IMR-90 (cell line): Measurements from ENCODE around the gene P2RX5. TPM values are rescaled to one million over a fixed set of nuclear protein-coding genes. Genes with fewer than 3 reads are reported as not detected.

Experiments
- ATAC-seq: fragments of 200-7000 bp; cut with Tn5 transposase; 2 replicates; pipeline ENCODE4 v1.9.1; 2020; ENCODE audit warnings: low read depth, mild to moderate bottlenecking, moderate library complexity
- BruUV-seq: library from RNA; stranded (reverse); fragments of 400-500 nt; replicated peaks from 2 replicates; lab custom pipeline; 2021; lab: Mats Ljungman, UMichigan
- CTCF ChIA-PET: fragments of 300-600 bp; formaldehyde crosslinking; extraction: SDS; loops from one replicate; lab custom pipeline; 2021; ENCODE audit warnings: antibody characterized with exemption; lab: Yijun Ruan, JAX
- POLR2A ChIA-PET: fragments of 300-600 bp; sonication (Branson Sonifier 250); formaldehyde crosslinking; loops from one replicate; lab custom pipeline; 2022; ENCODE audit warnings: antibody characterized with exemption; ENCODE audit not compliant: unreplicated experiment; lab: Charles Lee
- DNase-seq: peaks from one replicate; pipeline ENCODE4 v3.0.0; 2013
- H2AFZ ChIP-seq: replicated peaks from 2 replicates; pipeline ENCODE3; 2013; ENCODE audit warnings: low read length, mild to moderate bottlenecking; ENCODE audit not compliant: poor library complexity
- H2AK5ac ChIP-seq: 2 replicates; pipeline ENCODE4 v1.6.1; 2013; ENCODE audit warnings: low read depth, low read length, inconsistent platforms
- H2AK9ac ChIP-seq: replicated peaks from 2 replicates; pipeline ENCODE3; 2013; ENCODE audit warnings: mild to moderate bottlenecking, low read depth, low read length, moderate library complexity; ENCODE audit not compliant: poor library complexity
- H2BK120ac ChIP-seq: 2 replicates; pipeline ENCODE4 v1.6.1; 2013; ENCODE audit warnings: low read depth, low read length, inconsistent platforms
- H2BK15ac ChIP-seq: 3 replicates; pipeline ENCODE4 v1.6.1; 2013; ENCODE audit warnings: low read depth, low read length, inconsistent platforms
- H2BK20ac ChIP-seq: 2 replicates; pipeline ENCODE4 v1.6.1; 2013; ENCODE audit warnings: low read depth, mild to moderate bottlenecking, inconsistent platforms, low read length, moderate library complexity
- H2BK5ac ChIP-seq: 2 replicates; pipeline ENCODE4 v1.6.1; 2013; ENCODE audit warnings: mild to moderate bottlenecking, low read depth, low read length, inconsistent platforms; ENCODE audit not compliant: poor library complexity, severe bottlenecking
- H3K14ac ChIP-seq: replicated peaks from 2 replicates; pipeline ENCODE4 v1.6.1; 2013; ENCODE audit warnings: low read depth, low read length, inconsistent platforms
- H3K18ac ChIP-seq: 2 replicates; pipeline ENCODE4 v1.6.1; 2013; ENCODE audit warnings: low read depth, low read length, control low read depth
- H3K23ac ChIP-seq: 2 replicates; pipeline ENCODE4 v1.6.1; 2013; ENCODE audit warnings: low read depth, low read length, inconsistent platforms
- H3K27ac ChIP-seq: 2 replicates; pipeline ENCODE4 v1.5.1; 2013; ENCODE audit warnings: mild to moderate bottlenecking, control low read depth, low read length; ENCODE audit not compliant: insufficient read depth
- H3K27me3 ChIP-seq: 2 replicates; pipeline ENCODE4 v1.6.1; 2013; ENCODE audit warnings: low read length; ENCODE audit not compliant: control insufficient read depth, insufficient read depth
- H3K36me3 ChIP-seq: 2 replicates; pipeline ENCODE4 v1.6.1; 2013; ENCODE audit warnings: low read length, mixed read lengths; ENCODE audit not compliant: control insufficient read depth, insufficient read depth
- H3K4ac ChIP-seq: 2 replicates; pipeline ENCODE4 v1.6.1; 2013; ENCODE audit warnings: low read depth, low read length, inconsistent platforms
- H3K4me1 ChIP-seq: 2 replicates; pipeline ENCODE4 v1.6.1; 2013; ENCODE audit warnings: low read length, mixed read lengths; ENCODE audit not compliant: control insufficient read depth, insufficient read depth
- H3K4me2 ChIP-seq: 2 replicates; pipeline ENCODE4 v1.6.1; 2013; ENCODE audit warnings: low read depth, mild to moderate bottlenecking, control low read depth, low read length, moderate library complexity
- H3K4me3 ChIP-seq: 2 replicates; pipeline ENCODE4 v1.5.1; 2013; ENCODE audit warnings: low read depth, mild to moderate bottlenecking, control low read depth, low read length, moderate library complexity; ENCODE audit not compliant: insufficient read depth
- H3K56ac ChIP-seq: 2 replicates; pipeline ENCODE4 v1.6.1; 2013; ENCODE audit warnings: low read length, inconsistent platforms; ENCODE audit not compliant: insufficient read depth; ENCODE audit errors: extremely low read depth
- H3K79me1 ChIP-seq, 2 experiments: 2 replicates each; pipeline ENCODE4 v1.6.1; 2013; ENCODE audit warnings: low read length in 2 of 2, inconsistent platforms in 1 of 2, low read depth in 1 of 2
- H3K9ac ChIP-seq: 2 replicates; pipeline ENCODE4 v1.6.1; 2013; ENCODE audit warnings: low read depth, low read length, control low read depth
- H3K9me1 ChIP-seq: 2 replicates; pipeline ENCODE4 v1.6.1; 2013; ENCODE audit warnings: low read length, inconsistent platforms; ENCODE audit not compliant: insufficient read depth
- H3K9me3 ChIP-seq: 2 replicates; pipeline ENCODE4 v1.6.1; 2013; ENCODE audit warnings: low read length; ENCODE audit not compliant: control insufficient read depth, insufficient read depth
- H4K20me1 ChIP-seq: 2 replicates; pipeline ENCODE4 v1.6.1; 2013; ENCODE audit warnings: low read length, inconsistent platforms; ENCODE audit not compliant: insufficient read depth
- H4K5ac ChIP-seq: 2 replicates; pipeline ENCODE4 v1.6.1; 2013; ENCODE audit warnings: mild to moderate bottlenecking, low read depth, low read length, control low read depth
- H4K8ac ChIP-seq, 2 experiments: 2 replicates each; pipeline ENCODE4 v1.6.1; 2013; ENCODE audit warnings: low read depth in 2 of 2, low read length in 2 of 2, control low read depth in 1 of 2, inconsistent platforms in 1 of 2
- H4K91ac ChIP-seq: 2 replicates; pipeline ENCODE4 v1.6.1; 2013; ENCODE audit warnings: low read depth, low read length, inconsistent platforms; ENCODE audit not compliant: insufficient read depth
- RCOR1 ChIP-seq: IDR thresholded peaks from 2 replicates; pipeline ENCODE4 v1.6.1; 2012; ENCODE audit warnings: mild to moderate bottlenecking, low read length, improper control_type of control experiment; ENCODE audit not compliant: insufficient replicate concordance
- SMC3 ChIP-seq: fragments of 150-350 bp; IDR thresholded peaks from 2 replicates; pipeline ENCODE4 v1.6.1; 2016; ENCODE audit warnings: low read depth, mild to moderate bottlenecking, antibody characterized with exemption, low read length, moderate library complexity
- WGBS, 2 experiments: methylation state at CpG; one replicate each; pipeline versions ENCODE4 v1.1.5 to v1.1.7; 2013; ENCODE audit warnings: missing lambda C conversion rate in 2 of 2; ENCODE audit not compliant: insufficient read length in 1 of 2; ENCODE audit errors: extremely low coverage in 2 of 2; 5-methylcytosine and 5-hydroxymethylcytosine counted together
- dilution Hi-C: fragments of 300-500 bp; cut with HindIII; formaldehyde crosslinking; loops from one replicate; pipeline ENCODE4 v1.14.3; 2018; ENCODE audit warnings: low sequenced_read_pairs; ENCODE audit not compliant: unreplicated experiment
- in situ Hi-C: fragments of 300-500 bp; cut with MboI; formaldehyde crosslinking; loops from 3 replicates; pipeline ENCODE4 v1.14.3; 2019; ENCODE audit warnings: low sequenced_read_pairs, inconsistent platforms, mixed read lengths
- intact Hi-C: fragments of 100-400 bp; cut with micrococcal nuclease; formaldehyde crosslinking; loops from 2 replicates; pipeline ENCODE4 v1.10.0; 2022
- polyA plus RNA-seq, 3 experiments: library from polyadenylated mRNA; depleted of rRNA; stranded (reverse); fragments of >200 nt; gene quantifications; 2 replicates each; pipeline ENCODE4 v1.2.3, GENCODE V29; 2012; ENCODE audit warnings: low replicate concordance in 1 of 3
- total RNA-seq: library from RNA; depleted of rRNA; stranded (reverse); fragments of >200 nt; gene quantifications from 2 replicates; pipeline ENCODE4 v1.2.3, GENCODE V29; 2012

The P2RX5 gene
- total and polyA plus RNA-seq, 2 of the 4 experiments (the other 2 are of a cell fraction), result 1.8 to 3.7 TPM

DNA sequence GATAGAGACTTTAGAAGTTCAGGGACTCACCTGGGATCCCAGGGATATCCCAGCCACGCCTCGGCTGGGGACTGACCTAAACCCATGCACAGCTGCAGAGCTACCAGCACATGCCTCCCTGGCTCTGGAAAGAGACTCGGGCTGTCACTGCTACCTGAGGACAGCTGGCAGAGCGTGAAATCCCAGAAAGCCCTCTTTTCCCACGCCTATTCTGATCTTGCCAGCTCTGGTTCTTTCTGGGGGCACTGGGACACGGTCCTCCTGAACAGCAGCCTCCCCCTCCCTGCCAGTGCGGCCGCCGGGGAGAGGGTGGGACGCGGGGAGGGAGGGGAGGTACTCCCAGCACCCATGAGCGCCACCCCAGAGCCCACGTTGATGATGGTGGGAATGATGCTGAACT is 10.8 kb downstream of the P2RX5 start:
- H3K18ac ChIP-seq, result no peak overlapping the region
- H2BK5ac ChIP-seq, result no peak overlapping the region
- H3K9ac ChIP-seq, result no peak overlapping the region
- no peak overlapping the region for H2AK5ac ChIP-seq
- no peak overlapping the region for H3K23ac ChIP-seq
- POLR2A ChIA-PET, result no interaction called here
- H2BK15ac ChIP-seq, result no peak overlapping the region
- WGBS, 2 experiments, result 39% methylated on average over 2 of the region's 13 CpGs; no CpG with 5 or more reads in 1 of the 2 experiments
- no peak overlapping the region for H3K4me3 ChIP-seq
- no peak overlapping the region for H4K8ac ChIP-seq
- H2BK20ac ChIP-seq, result no peak overlapping the region
- no peaks in the 10 kb centered on the region for H4K20me1 ChIP-seq
- TF ChIP-seq RCOR1, result no peak
- no peak for TF ChIP-seq SMC3
- H3K9me1 ChIP-seq, result no peaks in the 10 kb centered on the region
- no peak for DNase-seq
- no peak overlapping the region for H2BK120ac ChIP-seq
- in situ Hi-C loops (no loop called here), dilution Hi-C loops (no loop called here), intact Hi-C loops (no loop called here)
- H3K9me3 ChIP-seq, result no peaks in the 10 kb centered on the region
- no TSS peak for BruUV-seq
- no peak overlapping the region for H3K56ac ChIP-seq
- no peak overlapping the region for H3K4me2 ChIP-seq
- no peak overlapping the region for H3K14ac ChIP-seq
- ATAC-seq, result no peak
- no peaks in the 10 kb centered on the region for H3K79me1 ChIP-seq
- H4K91ac ChIP-seq, result no peak overlapping the region
- no peak overlapping the region for H2AFZ ChIP-seq
- no peak overlapping the region for H3K27ac ChIP-seq
- H2AK9ac ChIP-seq, result no peak overlapping the region
- no peak overlapping the region for H3K4ac ChIP-seq
- no peaks in the 10 kb centered on the region for H3K36me3 ChIP-seq
- no peak overlapping the region for H4K5ac ChIP-seq
- H3K4me1 ChIP-seq, result no peaks in the 10 kb centered on the region
- CTCF ChIA-PET, result no interaction called here
- peaks cover 11% of the 10 kb centered on the region for H3K27me3 ChIP-seq
